ENCODE measurements around the gene FXYD7.

- TF ChIP-seq CTCF (optimal IDR thresholded peaks at IDR 0.05 in 1 of 3, IDR thresholded peaks at IDR 0.05 in 1 of 3, conservative IDR thresholded peaks at IDR 0.05 in 1 of 3; ENCODE audit: extremely low read depth in 1 of 3, insufficient read depth in 2 of 3, low read length in 3 of 3) (no peak), EZH2 (IDR thresholded peaks at IDR 0.05; ENCODE audit: low read length) (no peak)
Measured at GRCh38 chr19:35125749-35126623, 17.1 kb upstream of the FXYD7 start.
